GM12801 (cell line): ENCODE data around the gene STAG3.

Source experiments
- CTCF ChIP-seq: IDR thresholded peaks from one replicate; pipeline ENCODE4 v1.5.1; 2011; ENCODE audit warnings: control low read depth; ENCODE audit not compliant: insufficient read length; ENCODE audit errors: extremely low read depth

Gene STAG3

GRCh38 chr7:100152937-100153666 lies 24.6 kb upstream of the STAG3 start:
- TF ChIP-seq CTCF, result no peak

- TF ChIP-seq CTCF, result no peak
These were observed 23.8 kb upstream of the STAG3 start for GRCh38 chr7:100153708-100154535.

GRCh38 chr7:100154651-100155491 lies 22.8 kb upstream of the STAG3 start:
- no peak for TF ChIP-seq CTCF

GRCh38 chr7:100155553-100156317 lies 22.0 kb upstream of the STAG3 start:
- TF ChIP-seq CTCF, result no peak

GRCh38 chr7:100156331-100157068 lies 21.2 kb upstream of the STAG3 start:
- no peak for TF ChIP-seq CTCF

GRCh38 chr7:100157069-100157333 lies 20.7 kb upstream of the STAG3 start:
- TF ChIP-seq CTCF, result no peak
